SK-N-SH (cell line): ENCODE data around the gene HBZ. TPM values are rescaled to one million over a fixed set of nuclear protein-coding genes. Genes with fewer than 3 reads are reported as not detected.

ENCODE experiments used
- CTCF ChIA-PET: fragments of 300-600, 350-600 bp; formaldehyde crosslinking; extraction: SDS; loops from one replicate; lab custom pipeline; 2021; lab: Yijun Ruan, JAX
- POLR2A ChIA-PET: fragments of 350-600 bp; sonication (Branson Sonifier 250); formaldehyde crosslinking; extraction: SDS; loops from one replicate; lab custom pipeline; 2020; ENCODE audit warnings: antibody characterized with exemption, inconsistent platforms; lab: Yijun Ruan, JAX
- DNase-seq: peaks from one replicate; pipeline ENCODE4 v3.0.0; 2012
- H2AFZ ChIP-seq: fragments of 200-600 bp; sonication (generic); 2 replicates; pipeline ENCODE4 v1.8.1; 2016; ENCODE audit warnings: antibody characterized with exemption, mild to moderate bottlenecking, low read depth
- H3F3A ChIP-seq: fragments of 200-600 bp; sonication (generic); replicated peaks from 2 replicates; pipeline ENCODE3; 2016; ENCODE audit warnings: antibody characterized with exemption, mild to moderate bottlenecking; ENCODE audit not compliant: insufficient read depth
- H3K27ac ChIP-seq, 2 experiments: fragments of 200-500 bp in 1 of 2; fragments of 200-600 bp in 1 of 2; sonication (Bioruptor generic) in 1 of 2; sonication (generic), shearing (Covaris generic) in 1 of 2; 2 replicates each; pipeline versions ENCODE4 v1.5.1 to v1.6.1; 2014 to 2016; ENCODE audit warnings: low read depth in 2 of 2, inconsistent platforms in 1 of 2, low read length in 1 of 2, mild to moderate bottlenecking in 1 of 2, mixed read lengths in 1 of 2
- H3K27me3 ChIP-seq: fragments of 200-600 bp; sonication (generic), shearing (Covaris generic); 2 replicates; pipeline ENCODE4 v1.6.1; 2016; ENCODE audit warnings: mixed run types; ENCODE audit not compliant: insufficient read depth
- H3K36me3 ChIP-seq, 2 experiments: fragments of 200-500 bp in 1 of 2; fragments of 200-600 bp in 1 of 2; sonication (Bioruptor generic) in 1 of 2; sonication (generic) in 1 of 2; replicated peaks in 1 of 2; 2 replicates each; pipeline versions ENCODE3 to v1.5.1; 2014 to 2016; ENCODE audit warnings: low read length in 1 of 2, mild to moderate bottlenecking in 1 of 2; ENCODE audit not compliant: insufficient read depth in 2 of 2, control insufficient read depth in 1 of 2
- H3K4me1 ChIP-seq, 2 experiments: fragments of 200-500 bp in 1 of 2; fragments of 200-600 bp in 1 of 2; sonication (Bioruptor generic) in 1 of 2; sonication (generic), shearing (Covaris generic) in 1 of 2; 2 replicates each; pipeline versions ENCODE4 v1.5.1 to v1.6.1; 2014 to 2016; ENCODE audit warnings: low read depth in 1 of 2, low read length in 1 of 2, mixed run types in 1 of 2; ENCODE audit not compliant: insufficient read depth in 2 of 2, control insufficient read depth in 1 of 2
- H3K4me2 ChIP-seq: fragments of 200-600 bp; sonication (generic), shearing (Covaris generic); 2 replicates; pipeline ENCODE4 v1.6.1; 2017; ENCODE audit warnings: mixed run types
- H3K4me3 ChIP-seq, 2 experiments: fragments of 200-500 bp in 1 of 2; fragments of 200-600 bp in 1 of 2; sonication (Bioruptor generic) in 1 of 2; sonication (generic), shearing (Covaris generic) in 1 of 2; 2 replicates each; pipeline versions ENCODE4 v1.5.1 to v1.8.1; 2014 to 2016; ENCODE audit warnings: low read depth in 2 of 2, inconsistent platforms in 1 of 2, low read length in 1 of 2, mild to moderate bottlenecking in 1 of 2, mixed read lengths in 1 of 2, moderate library complexity in 1 of 2
- H3K79me2 ChIP-seq: fragments of 200-600 bp; sonication (generic); 2 replicates; pipeline ENCODE4 v1.8.1; 2017; ENCODE audit warnings: mild to moderate bottlenecking; ENCODE audit not compliant: insufficient read depth
- H3K9ac ChIP-seq: fragments of 200-600 bp; sonication (generic); 2 replicates; pipeline ENCODE4 v1.6.1; 2017; ENCODE audit warnings: mixed run types
- H3K9me2 ChIP-seq: fragments of 200-600 bp; sonication (generic); 2 replicates; pipeline ENCODE4 v1.6.1; 2017; ENCODE audit warnings: mixed run types
- H3K9me3 ChIP-seq: fragments of 200-600 bp; sonication (generic); 2 replicates; pipeline ENCODE4 v1.6.1; 2017; ENCODE audit warnings: mixed run types, mild to moderate bottlenecking, moderate library complexity
- H4K20me1 ChIP-seq: fragments of 200-600 bp; sonication (generic); 2 replicates; pipeline ENCODE4 v1.6.1; 2017; ENCODE audit warnings: mild to moderate bottlenecking, mixed run types; ENCODE audit not compliant: insufficient read depth
- CTCF ChIP-seq: fragments of 200-600 bp; sonication (generic); IDR thresholded peaks from 2 replicates; pipeline ENCODE4 v1.6.1; 2017; ENCODE audit warnings: antibody characterized with exemption, mild to moderate bottlenecking, moderate library complexity
- ELF1 ChIP-seq: IDR thresholded peaks from 2 replicates; pipeline ENCODE4 v1.4.0; 2012
- EZH2phosphoT487 ChIP-seq: fragments of 200-600 bp; sonication (generic); IDR thresholded peaks from 2 replicates; pipeline ENCODE4 v1.6.1; 2017; ENCODE audit warnings: low read depth, mixed run types, mild to moderate bottlenecking, antibody characterized with exemption, moderate library complexity, borderline replicate concordance
- FOXJ3 ChIP-seq: sonication (generic); formaldehyde crosslinking; IDR thresholded peaks from 2 replicates; pipeline ENCODE4 v1.5.1; 2020; ENCODE audit warnings: mild to moderate bottlenecking, missing genetic modification reagents
- GABPA ChIP-seq: IDR thresholded peaks from 2 replicates; pipeline ENCODE4 v1.4.0; 2012; ENCODE audit warnings: low read depth, mild to moderate bottlenecking
- JUND ChIP-seq: IDR thresholded peaks from 2 replicates; pipeline ENCODE4 v1.4.0; 2012
- MEF2A ChIP-seq: IDR thresholded peaks from 2 replicates; pipeline ENCODE4 v1.4.0; 2012; ENCODE audit warnings: low read depth, borderline replicate concordance
- NRF1 ChIP-seq: IDR thresholded peaks from 2 replicates; pipeline ENCODE4 v1.6.1; 2012; ENCODE audit warnings: low read depth, mild to moderate bottlenecking, low read length
- PBX3 ChIP-seq: IDR thresholded peaks from 2 replicates; pipeline ENCODE4; 2012
- POLR2AphosphoS5 ChIP-seq: IDR thresholded peaks from 2 replicates; pipeline ENCODE4 v1.6.1; 2012; ENCODE audit warnings: low read depth, low read length
- RCOR1 ChIP-seq: fragments of 150-350 bp; IDR thresholded peaks from 2 replicates; pipeline ENCODE4 v1.6.1; 2017; ENCODE audit warnings: antibody characterized with exemption, low read length
- SMC3 ChIP-seq: IDR thresholded peaks from 2 replicates; pipeline ENCODE4 v1.6.1; 2012; ENCODE audit warnings: low read depth, low read length, improper control_type of control experiment
- TAF1 ChIP-seq: IDR thresholded peaks from 2 replicates; pipeline ENCODE4 v1.6.1; 2012; ENCODE audit warnings: low read depth, mild to moderate bottlenecking, low read length, moderate library complexity, borderline replicate concordance
- YY1 ChIP-seq: IDR thresholded peaks from 2 replicates; pipeline ENCODE4 v1.4.0; 2012; ENCODE audit warnings: low read depth, mild to moderate bottlenecking
- whole genome bisulfite sequencing: methylation state at CpG from one replicate; pipeline ENCODE4 v1.1.6; 2017; ENCODE audit warnings: low lambda C conversion rate; 5-methylcytosine and 5-hydroxymethylcytosine counted together
- polyA plus RNA-seq, 3 experiments: library from polyadenylated mRNA; depleted of rRNA; stranded (reverse); fragments of >200 nt; gene quantifications; 2 replicates each; pipeline ENCODE4 v1.2.3, GENCODE V29; 2012
- TF ChIP-seq, protein P1 (sequence below): IDR thresholded peaks from 2 replicates; pipeline ENCODE4 v1.4.0; 2012; ENCODE audit warnings: low read depth
- TF ChIP-seq, protein P2 (sequence below): IDR thresholded peaks from 2 replicates; pipeline ENCODE4 v1.4.0; 2012; ENCODE audit warnings: low read depth, borderline replicate concordance
- TF ChIP-seq, protein P3 (sequence below): fragments of 150-350 bp; IDR thresholded peaks from 2 replicates; pipeline ENCODE4 v1.6.1; 2017; ENCODE audit warnings: antibody characterized with exemption, low read length, low read depth, borderline replicate concordance

The HBZ gene
- polyA plus RNA-seq, 1 of the 3 experiments (the other 2 are of a cell fraction) = not detected

DNA sequence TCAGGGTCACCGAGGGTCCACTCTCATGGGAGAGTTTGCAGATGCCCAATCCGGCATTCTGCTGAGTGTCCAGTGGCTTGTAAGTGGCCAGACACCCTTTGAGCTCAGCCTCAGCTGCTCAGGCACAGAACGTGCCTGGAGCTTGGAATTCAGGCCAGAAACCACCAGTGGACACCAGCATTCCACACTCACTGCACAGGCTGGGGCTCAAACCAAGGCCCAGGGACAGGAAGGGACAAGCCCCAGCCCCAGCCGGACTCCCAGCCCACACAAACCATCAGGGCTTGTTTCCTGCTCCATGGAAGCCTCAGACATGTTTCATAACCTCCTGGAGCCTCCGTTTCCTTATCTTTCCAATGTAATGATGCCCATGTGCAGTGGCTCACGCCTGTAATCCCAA, 9.0 kb upstream of the HBZ start:
- no peak overlapping the region for H3K27ac ChIP-seq
- H3K9ac ChIP-seq = no peak overlapping the region
- DNase-seq = no peak
- H3K9me3 ChIP-seq = no peaks in the 10 kb centered on the region
- H3K4me3 ChIP-seq = no peak overlapping the region
- POLR2A ChIA-PET = no interaction called here
- TF ChIP-seq ELF1 = no peak
- TF ChIP-seq RCOR1 = no peak
- TF ChIP-seq CTCF = no peak
- TF ChIP-seq NRF1 = no peak
- TF ChIP-seq, protein P1, sequence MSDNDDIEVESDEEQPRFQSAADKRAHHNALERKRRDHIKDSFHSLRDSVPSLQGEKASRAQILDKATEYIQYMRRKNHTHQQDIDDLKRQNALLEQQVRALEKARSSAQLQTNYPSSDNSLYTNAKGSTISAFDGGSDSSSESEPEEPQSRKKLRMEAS = no peak
- no peak for TF ChIP-seq JUND
- TF ChIP-seq SMC3 = no peak
- TF ChIP-seq, protein P2, sequence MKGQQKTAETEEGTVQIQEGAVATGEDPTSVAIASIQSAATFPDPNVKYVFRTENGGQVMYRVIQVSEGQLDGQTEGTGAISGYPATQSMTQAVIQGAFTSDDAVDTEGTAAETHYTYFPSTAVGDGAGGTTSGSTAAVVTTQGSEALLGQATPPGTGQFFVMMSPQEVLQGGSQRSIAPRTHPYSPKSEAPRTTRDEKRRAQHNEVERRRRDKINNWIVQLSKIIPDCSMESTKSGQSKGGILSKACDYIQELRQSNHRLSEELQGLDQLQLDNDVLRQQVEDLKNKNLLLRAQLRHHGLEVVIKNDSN = no peak
- TF ChIP-seq, protein P3, sequence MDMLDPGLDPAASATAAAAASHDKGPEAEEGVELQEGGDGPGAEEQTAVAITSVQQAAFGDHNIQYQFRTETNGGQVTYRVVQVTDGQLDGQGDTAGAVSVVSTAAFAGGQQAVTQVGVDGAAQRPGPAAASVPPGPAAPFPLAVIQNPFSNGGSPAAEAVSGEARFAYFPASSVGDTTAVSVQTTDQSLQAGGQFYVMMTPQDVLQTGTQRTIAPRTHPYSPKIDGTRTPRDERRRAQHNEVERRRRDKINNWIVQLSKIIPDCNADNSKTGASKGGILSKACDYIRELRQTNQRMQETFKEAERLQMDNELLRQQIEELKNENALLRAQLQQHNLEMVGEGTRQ = no peak
- TF ChIP-seq MEF2A = no peak
- TF ChIP-seq TAF1 = no peak
- 62% methylated on average over 2 of the region's 6 CpGs for WGBS
- no peaks in the 10 kb centered on the region for H4K20me1 ChIP-seq
- no peaks in the 10 kb centered on the region for H3K36me3 ChIP-seq
- no peaks in the 10 kb centered on the region for H3K27me3 ChIP-seq
- CTCF ChIA-PET = interaction anchor here (0.8 to 1.9 kb wide), 4 partner anchors 26 to 78 kb away, joined by 3 to 4 read pairs (median 4); partner anchors contain the start of gene HBQ1
- H3K79me2 ChIP-seq = no peaks in the 10 kb centered on the region
- H3K9me2 ChIP-seq = no peaks in the 10 kb centered on the region
- no peak overlapping the region for H2AFZ ChIP-seq
- no peak overlapping the region for H3K4me2 ChIP-seq
- no peaks in the 10 kb centered on the region for H3F3A ChIP-seq
- no peaks in the 10 kb centered on the region for H3K4me1 ChIP-seq

DNA sequence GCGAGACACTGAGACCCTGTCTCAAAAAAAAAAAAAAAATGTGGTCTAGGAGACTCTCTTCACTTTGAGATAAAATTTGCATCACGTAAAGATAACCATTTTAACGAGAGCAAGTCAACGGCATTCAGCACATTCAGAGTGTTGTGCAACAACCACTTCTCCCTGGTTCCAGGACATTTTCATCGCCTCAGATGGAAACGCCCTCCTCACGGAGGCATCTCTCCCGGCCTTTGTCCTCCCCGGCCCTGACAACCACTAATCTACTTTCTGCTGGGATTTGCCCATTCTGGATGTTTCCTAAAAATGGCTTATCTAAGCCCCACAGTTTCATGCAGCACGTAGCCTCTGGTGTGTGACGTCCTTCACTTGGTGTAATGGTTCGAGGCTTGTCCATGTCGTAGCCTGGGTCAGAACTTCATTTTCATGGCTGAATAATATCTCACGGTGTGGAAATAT, 7.6 kb upstream of the HBZ start:
- no peaks in the 10 kb centered on the region for H4K20me1 ChIP-seq
- no peak overlapping the region for H3K4me2 ChIP-seq
- H3K27me3 ChIP-seq = no peaks in the 10 kb centered on the region
- peaks cover 0 to 7% of the 10 kb centered on the region in 2 experiments; a peak in 1 of 4 replicates for H3K4me1 ChIP-seq
- TF ChIP-seq SMC3 = no peak
- TF ChIP-seq POLR2AphosphoS5 = no peak
- no peak for TF ChIP-seq MEF2A
- no peak for TF ChIP-seq TAF1
- TF ChIP-seq EZH2phosphoT487 = no peak
- TF ChIP-seq RCOR1 = no peak
- TF ChIP-seq GABPA = no peak
- TF ChIP-seq, protein P2 = no peak
- TF ChIP-seq FOXJ3 (CRISPR knock-in tag) = no peak
- no peak for TF ChIP-seq NRF1
- TF ChIP-seq, protein P1 = no peak
- no peak for TF ChIP-seq YY1
- TF ChIP-seq PBX3 = no peak
- no peak overlapping the region for H3K27ac ChIP-seq
- H2AFZ ChIP-seq = no peak overlapping the region
- H3K79me2 ChIP-seq = no peaks in the 10 kb centered on the region
- no peaks in the 10 kb centered on the region for H3F3A ChIP-seq
- CTCF ChIA-PET = interaction anchor here (1.9 kb wide), 1 partner anchor 35 kb away, joined by 4 read pairs; the partner anchor contains the start of gene HBQ1
- H3K4me3 ChIP-seq = no peak overlapping the region
- no peaks in the 10 kb centered on the region for H3K36me3 ChIP-seq
- no peaks in the 10 kb centered on the region for H3K9me2 ChIP-seq
- POLR2A ChIA-PET = no interaction called here
- 78% methylated on average over 14 of the region's 14 CpGs for WGBS
- H3K9ac ChIP-seq = no peak overlapping the region
- H3K9me3 ChIP-seq = no peaks in the 10 kb centered on the region
- no peak for DNase-seq
